Measurements from ENCODE around the gene PACRG. TPM values are rescaled to one million over a fixed set of nuclear protein-coding genes. Genes with fewer than 3 reads are reported as not detected.

Gene PACRG
- total RNA-seq, 4 donors from 2014 or later: 1.7 to 7.7 (median 3.7) TPM

GRCh38 chr6:163133017-163133416 lies 405.2 kb downstream of the PACRG start:
- intact Hi-C loops (cut with DNase I): no loop called here
- Histone ChIP-seq H3K9me3 (no peaks in the 10 kb centered on the region), H3K4me3 (replicated peaks in 1 of 3) (no peak overlapping the region), H3K4me1 (no peaks in the 10 kb centered on the region), H3K27ac (no peak overlapping the region), H3K36me3 (no peaks in the 10 kb centered on the region), H3K27me3 (no peaks in the 10 kb centered on the region)
- DNase-seq: no peak
- TF ChIP-seq POLR2A (IDR thresholded peaks at IDR 0.05): no peak
- TF ChIP-seq, protein P1, sequence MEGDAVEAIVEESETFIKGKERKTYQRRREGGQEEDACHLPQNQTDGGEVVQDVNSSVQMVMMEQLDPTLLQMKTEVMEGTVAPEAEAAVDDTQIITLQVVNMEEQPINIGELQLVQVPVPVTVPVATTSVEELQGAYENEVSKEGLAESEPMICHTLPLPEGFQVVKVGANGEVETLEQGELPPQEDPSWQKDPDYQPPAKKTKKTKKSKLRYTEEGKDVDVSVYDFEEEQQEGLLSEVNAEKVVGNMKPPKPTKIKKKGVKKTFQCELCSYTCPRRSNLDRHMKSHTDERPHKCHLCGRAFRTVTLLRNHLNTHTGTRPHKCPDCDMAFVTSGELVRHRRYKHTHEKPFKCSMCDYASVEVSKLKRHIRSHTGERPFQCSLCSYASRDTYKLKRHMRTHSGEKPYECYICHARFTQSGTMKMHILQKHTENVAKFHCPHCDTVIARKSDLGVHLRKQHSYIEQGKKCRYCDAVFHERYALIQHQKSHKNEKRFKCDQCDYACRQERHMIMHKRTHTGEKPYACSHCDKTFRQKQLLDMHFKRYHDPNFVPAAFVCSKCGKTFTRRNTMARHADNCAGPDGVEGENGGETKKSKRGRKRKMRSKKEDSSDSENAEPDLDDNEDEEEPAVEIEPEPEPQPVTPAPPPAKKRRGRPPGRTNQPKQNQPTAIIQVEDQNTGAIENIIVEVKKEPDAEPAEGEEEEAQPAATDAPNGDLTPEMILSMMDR (IDR thresholded peaks at IDR 0.05): no peak
- WGBS, 2 donors: 84 to 97% methylated on average over 1 of the region's 1 CpG

DNA sequence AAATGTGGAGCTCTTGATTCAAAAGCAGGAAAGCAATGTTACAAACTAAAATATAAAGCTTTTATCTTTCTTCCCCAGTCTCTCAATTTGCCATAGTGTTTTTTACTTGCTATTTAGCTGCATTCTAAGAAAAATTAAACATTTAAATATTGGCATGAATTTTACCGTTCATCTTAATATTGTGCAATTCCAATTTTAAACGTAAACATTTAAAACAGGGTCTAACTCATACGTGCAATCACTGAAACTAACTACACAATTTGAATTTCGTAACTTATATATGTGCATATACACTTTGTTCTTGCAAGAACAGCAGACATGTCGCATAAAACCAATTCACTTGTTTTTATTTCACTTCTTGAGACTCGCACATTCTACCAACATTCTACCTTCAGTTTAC lies 405.9 kb downstream of the PACRG start:
- no peaks in the 10 kb centered on the region for H3K4me1 ChIP-seq
- intact Hi-C loops (cut with DNase I): no loop called here
- no peaks in the 10 kb centered on the region for H3K27me3 ChIP-seq
- H3K4me3 ChIP-seq (replicated peaks in 1 of 3): no peak overlapping the region
- no peak overlapping the region for H3K27ac ChIP-seq
- no peaks in the 10 kb centered on the region for H3K36me3 ChIP-seq
- 82 to 86% methylated on average over 6 of the region's 6 CpGs for WGBS, 2 donors
- TF ChIP-seq POLR2A (IDR thresholded peaks at IDR 0.05): no peak
- TF ChIP-seq, protein P1 (IDR thresholded peaks at IDR 0.05): no peak
- DNase-seq: no peak
- no peaks in the 10 kb centered on the region for H3K9me3 ChIP-seq

GRCh38 chr6:163136681-163137397 lies 409.1 kb downstream of the PACRG start:
- Histone ChIP-seq H3K4me3 (replicated peaks in 1 of 3) (no peak overlapping the region), H3K4me1 (no peaks in the 10 kb centered on the region), H3K9me3 (no peaks in the 10 kb centered on the region), H3K27ac (no peak overlapping the region), H3K36me3 (no peaks in the 10 kb centered on the region), H3K27me3 (no peaks in the 10 kb centered on the region)
- intact Hi-C loops (cut with DNase I): no loop called here
- no peak for TF ChIP-seq POLR2A (IDR thresholded peaks at IDR 0.05)
- DNase-seq: no peak
- WGBS, 2 donors: 91 to 94% methylated on average over 10 of the region's 10 CpGs

GRCh38 chr6:163137398-163137881 lies 409.7 kb downstream of the PACRG start:
- Histone ChIP-seq H3K27ac (no peak overlapping the region), H3K9me3 (no peaks in the 10 kb centered on the region), H3K4me1 (no peaks in the 10 kb centered on the region), H3K36me3 (no peaks in the 10 kb centered on the region), H3K4me3 (replicated peaks in 1 of 3) (no peak overlapping the region), H3K27me3 (no peaks in the 10 kb centered on the region)
- intact Hi-C loops (cut with DNase I): no loop called here
- TF ChIP-seq, protein P1 (IDR thresholded peaks at IDR 0.05): no peak
- TF ChIP-seq POLR2A (IDR thresholded peaks at IDR 0.05): no peak
- 93 to 95% methylated on average over 21 of the region's 21 CpGs for WGBS, 2 donors
- DNase-seq: no peak

DNA sequence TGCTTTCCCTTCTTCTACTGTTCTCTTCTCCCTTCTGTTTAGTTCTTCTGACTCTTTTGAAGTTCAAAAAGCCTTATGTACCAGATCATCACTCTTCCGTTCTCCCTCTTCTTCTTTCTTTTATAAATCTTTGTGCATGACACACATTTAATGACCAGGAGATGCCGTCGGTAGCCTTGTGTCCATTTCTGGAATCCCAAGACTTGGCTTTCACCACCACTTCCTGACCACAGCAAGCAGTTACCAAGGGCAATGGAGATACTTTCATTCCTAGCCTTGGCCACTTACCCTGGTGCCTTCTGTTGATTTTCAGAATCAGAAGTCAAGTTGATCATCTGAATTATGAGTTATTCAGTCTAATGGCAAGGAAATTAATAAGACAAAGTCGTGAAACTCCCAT lies 418.3 kb downstream of the PACRG start:
- WGBS, 2 donors: 82 to 89% methylated on average over 4 of the region's 4 CpGs
- intact Hi-C loops (cut with DNase I): no loop called here
- no peaks in the 10 kb centered on the region for H3K36me3 ChIP-seq
- H3K4me3 ChIP-seq (replicated peaks in 1 of 3): no peak overlapping the region
- TF ChIP-seq POLR2A (IDR thresholded peaks at IDR 0.05): no peak
- TF ChIP-seq, protein P1 (IDR thresholded peaks at IDR 0.05): no peak
- no peaks in the 10 kb centered on the region for H3K27me3 ChIP-seq
- no peaks in the 10 kb centered on the region for H3K4me1 ChIP-seq
- no peak for DNase-seq
- H3K27ac ChIP-seq: no peak overlapping the region
- no peaks in the 10 kb centered on the region for H3K9me3 ChIP-seq
